NCI-H146 treated with DMSO at 0.1 percent for 48 hours (cell line): ENCODE measurements around the gene DMRT3.
"Not testable (repeated sequence)": the region's sequence is repeated elsewhere in the genome, so short reads cannot be mapped to it uniquely, and the experiment has no call there.

Experiments used
- DNase-seq: peaks from one replicate; lab custom pipeline; 2025; ENCODE audit not compliant: unreplicated experiment; lab: John Stamatoyannopoulos, UW

DMRT3 gene

GRCh38 chr9:998299-999110, 22.1 kb downstream of the DMRT3 start:
- DNase-seq, result not testable (repeated sequence)

- DNase-seq, result no peak
These were observed 25.4 kb downstream of the DMRT3 start for GRCh38 chr9:1001838-1002237.

GRCh38 chr9:1002678-1003077, 26.2 kb downstream of the DMRT3 start:
- no peak for DNase-seq

- no peak for DNase-seq
These were observed 28.7 kb downstream of the DMRT3 start for GRCh38 chr9:1005043-1005667.

- no peak for DNase-seq
These were observed 30.9 kb downstream of the DMRT3 start for GRCh38 chr9:1007312-1007711.

GRCh38 chr9:1008216-1008615, 31.8 kb downstream of the DMRT3 start:
- no peak for DNase-seq

DNA sequence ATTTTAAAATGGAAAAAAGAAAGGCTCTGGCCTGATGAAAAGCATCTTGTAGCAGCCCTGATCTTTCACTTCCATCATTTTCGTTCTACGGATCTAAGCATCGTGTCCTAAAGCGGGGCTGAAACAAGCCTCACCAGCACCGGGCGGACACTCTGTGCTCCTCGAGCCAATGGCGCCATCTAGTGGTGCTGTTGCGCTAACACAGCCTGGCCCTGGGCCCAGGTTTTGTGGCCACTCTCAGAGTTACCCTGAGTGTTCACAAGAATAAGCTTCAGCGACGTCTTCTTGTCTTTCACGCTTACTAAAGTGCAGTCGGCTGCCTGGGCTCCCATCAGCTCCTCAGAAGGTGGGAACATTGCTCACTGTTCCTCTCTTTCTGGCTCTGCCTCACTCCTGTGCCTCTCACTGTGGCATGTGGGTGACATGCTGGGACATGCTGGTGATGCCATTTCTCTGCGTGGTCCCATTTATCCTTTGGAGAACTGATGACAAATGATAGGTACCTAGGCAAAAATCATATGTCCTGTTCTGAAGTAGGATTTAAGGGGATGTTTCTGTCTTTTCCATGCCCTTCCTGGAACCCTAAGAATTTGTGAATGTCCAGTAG, 32.7 kb downstream of the DMRT3 start:
- peak; percentile 34 for DNase-seq

DNA sequence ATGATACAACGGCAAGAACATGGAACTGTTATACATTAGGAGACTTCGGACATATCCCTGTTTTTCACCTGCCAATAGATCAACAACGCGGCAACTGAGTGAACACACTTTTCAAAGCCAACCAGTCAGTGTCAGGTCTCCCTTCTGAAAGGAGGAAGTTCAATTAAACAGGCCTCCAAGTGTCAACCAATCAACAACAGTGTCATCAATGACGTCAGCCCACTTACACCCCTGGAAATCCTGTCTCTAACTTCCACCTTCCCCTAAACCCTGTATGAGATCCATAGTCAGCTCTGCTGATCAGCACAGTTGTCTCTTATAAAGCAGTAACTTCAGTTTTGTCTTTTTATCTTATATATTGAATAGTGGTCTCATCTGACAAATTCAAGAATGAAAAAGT, 36.6 kb downstream of the DMRT3 start:
- no peak for DNase-seq

DNA sequence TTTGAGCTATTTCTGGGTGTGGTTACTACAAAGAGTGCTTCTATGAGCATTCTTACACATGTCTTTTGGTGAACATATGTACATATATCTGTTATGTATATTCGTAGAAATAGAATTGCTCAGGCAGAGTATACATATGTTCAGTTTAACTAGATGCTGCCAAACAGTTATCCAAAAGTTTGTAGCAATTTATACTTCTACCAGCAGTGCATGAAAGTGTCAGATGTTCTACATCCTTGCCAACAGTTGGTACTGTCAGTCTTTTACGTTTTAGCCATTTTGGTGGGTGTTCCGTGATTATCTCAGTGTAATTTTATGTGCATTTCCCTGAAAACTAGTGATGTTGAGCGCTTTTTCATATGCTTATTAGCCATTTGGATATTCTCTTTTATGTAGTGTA, 37.8 kb downstream of the DMRT3 start:
- DNase-seq, result no peak

DNA sequence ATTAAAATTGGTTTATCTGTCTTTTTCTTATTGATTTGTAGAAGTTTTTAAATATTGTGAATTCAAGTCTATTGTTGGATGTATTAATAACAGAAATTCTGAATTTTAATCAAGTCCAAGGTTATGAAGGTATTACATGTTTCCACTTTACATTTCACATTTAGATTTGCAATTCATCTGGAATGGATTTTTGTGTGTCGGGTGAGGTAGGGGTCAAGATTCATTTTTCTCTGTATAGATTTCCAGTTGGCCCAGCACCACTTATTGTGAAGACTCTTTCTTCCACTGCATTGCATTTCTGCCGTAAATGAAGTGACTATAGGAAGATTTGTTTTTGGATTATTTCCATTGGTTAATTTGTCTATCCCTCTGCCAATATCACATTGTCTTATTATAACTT, 38.2 kb downstream of the DMRT3 start:
- no peak for DNase-seq

DNA sequence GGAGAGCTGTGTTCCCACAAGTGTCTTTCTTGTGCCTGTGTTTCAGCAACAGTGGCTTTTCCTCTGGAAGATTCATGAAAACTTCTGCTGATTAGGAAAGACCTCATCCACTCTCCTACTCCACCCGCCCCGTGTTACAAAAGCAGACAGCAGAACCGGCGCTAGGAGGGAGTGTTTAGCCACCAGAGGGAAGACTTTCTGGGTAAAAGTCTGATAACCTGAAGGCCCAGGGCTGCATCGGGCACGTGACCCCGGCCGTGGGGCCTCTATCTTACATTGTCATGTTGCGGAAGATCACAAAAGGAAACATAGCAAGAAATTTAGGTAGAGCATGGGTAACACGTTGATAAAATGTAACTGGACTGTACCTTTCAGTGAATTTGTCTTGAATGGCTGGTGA, 41.7 kb downstream of the DMRT3 start:
- DNase-seq, result no peak

GRCh38 chr9:1024112-1024511, 47.7 kb downstream of the DMRT3 start:
- no peak for DNase-seq

GRCh38 chr9:1025131-1025530, 48.7 kb downstream of the DMRT3 start:
- no peak for DNase-seq

DNA sequence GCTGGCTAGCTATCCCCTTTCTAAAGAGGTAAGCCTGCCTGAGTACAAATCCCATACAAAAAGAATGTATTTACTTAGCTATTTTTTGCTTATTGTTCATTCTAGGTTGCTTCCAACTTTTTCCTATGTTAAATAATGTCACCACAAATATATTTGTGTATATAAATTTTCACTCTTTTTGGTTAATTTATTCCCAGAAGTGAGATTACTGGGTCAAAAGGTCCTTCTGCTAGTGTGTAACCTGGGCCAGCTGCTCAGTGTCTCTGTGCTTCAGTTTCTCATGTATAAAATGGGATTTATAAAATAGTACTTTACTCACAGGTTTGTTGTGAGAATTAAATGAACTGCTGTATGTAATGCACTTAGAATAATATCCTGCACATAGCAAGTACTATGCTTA, 49.8 kb downstream of the DMRT3 start:
- DNase-seq, result no peak

DNA sequence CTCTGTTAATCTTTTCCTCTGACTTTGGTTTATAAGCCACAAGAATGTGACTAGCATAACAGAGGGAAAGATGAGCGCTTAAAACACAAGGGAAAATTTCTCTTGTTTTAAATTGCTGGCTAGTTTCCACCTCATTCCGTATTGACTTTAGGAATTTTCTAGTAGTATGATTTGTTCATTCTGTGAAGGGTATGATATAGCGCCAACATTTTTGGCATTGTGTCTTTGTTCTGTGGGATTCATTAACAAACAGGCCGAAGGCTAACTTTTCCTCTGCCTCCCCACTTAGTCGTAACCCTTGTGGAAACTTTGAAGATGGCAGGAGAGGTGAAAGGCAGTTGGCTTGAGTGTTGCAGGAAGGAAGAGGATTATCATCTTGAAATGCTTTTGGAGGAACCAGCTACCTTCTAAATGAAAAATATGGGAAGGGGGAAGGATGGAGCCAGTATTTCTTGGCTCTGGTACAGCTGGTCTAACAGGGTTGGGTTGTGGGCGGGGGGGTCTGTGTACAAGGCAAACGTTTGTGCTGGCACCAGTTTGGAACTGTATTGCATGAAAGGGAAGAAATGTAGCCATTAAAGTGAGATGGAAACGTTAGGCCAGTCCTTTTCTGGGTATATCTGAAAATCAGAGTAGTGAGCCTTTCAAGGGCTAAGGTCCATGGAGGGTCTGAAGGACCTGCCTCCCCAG, 52.2 kb downstream of the DMRT3 start:
- no peak for DNase-seq

DNA sequence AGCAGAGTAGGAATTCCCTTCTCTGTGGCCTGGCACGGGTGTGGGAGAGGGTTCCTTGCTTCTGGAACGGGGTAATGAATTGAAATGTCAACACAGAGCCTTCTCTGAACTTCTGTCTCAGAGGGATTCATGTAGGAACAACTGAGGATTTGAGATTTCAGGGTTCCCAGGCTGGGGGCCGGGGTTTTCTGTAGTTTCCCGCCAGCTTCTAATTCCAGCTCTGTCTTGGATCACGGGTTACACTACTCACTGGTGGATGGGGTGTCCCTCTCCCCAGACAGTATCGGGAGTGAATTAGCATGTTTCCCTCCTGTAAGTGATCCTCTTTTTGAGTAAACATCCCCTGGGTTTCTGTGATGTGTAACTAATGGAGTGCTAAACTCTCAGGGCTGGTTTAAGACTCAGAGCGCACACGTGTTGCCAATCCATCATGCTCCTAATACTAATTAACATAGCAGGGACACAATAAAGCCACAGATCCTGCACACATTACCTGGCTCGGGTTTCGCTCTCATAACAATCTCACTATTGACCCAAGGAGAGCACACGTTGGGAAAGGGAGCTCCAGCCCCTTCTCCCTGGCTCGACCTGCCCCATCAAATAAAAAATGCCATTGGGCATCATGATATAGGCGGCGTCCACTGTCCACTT, 55.6 kb downstream of the DMRT3 start:
- no peak for DNase-seq

- DNase-seq, result no peak
These were observed 57.8 kb downstream of the DMRT3 start for GRCh38 chr9:1034271-1034670.

- DNase-seq, result no peak
These were observed 63.1 kb downstream of the DMRT3 start for GRCh38 chr9:1039589-1039988.
